Measurements from ENCODE around the gene SVOPL.

The SVOPL gene

GRCh38 chr7:138564365-138564764 is 136.8 kb downstream of the SVOPL start:
- DNase-seq, result no peak

GRCh38 chr7:138563808-138564207 is 137.4 kb downstream of the SVOPL start:
- ATAC-seq (no peak), DNase-seq (no peak)

More at GRCh38 chr7:138564365-138564764, 136.8 kb downstream of the SVOPL start:
- no peak for ATAC-seq

- no peak for ATAC-seq
- DNase-seq, result no peak
These were observed 141.7 kb downstream of the SVOPL start for GRCh38 chr7:138559448-138559847.

- DNase-seq, result no peak
- ATAC-seq, result no peak
These were observed 144.2 kb downstream of the SVOPL start for GRCh38 chr7:138556771-138557484.

GRCh38 chr7:138555684-138556083 is 145.5 kb downstream of the SVOPL start:
- no peak for ATAC-seq
- DNase-seq, result no peak

- DNase-seq (no peak), ATAC-seq (no peak)
These were observed 146.5 kb downstream of the SVOPL start for GRCh38 chr7:138554674-138555073.

GRCh38 chr7:138553805-138554204 is 147.4 kb downstream of the SVOPL start:
- DNase-seq (no peak), ATAC-seq (no peak)

GRCh38 chr7:138551102-138551501 is 150.1 kb downstream of the SVOPL start:
- ATAC-seq, result no peak
- no peak for DNase-seq

- ATAC-seq, result no peak
- DNase-seq, result no peak
These were observed 150.8 kb downstream of the SVOPL start for GRCh38 chr7:138550337-138550736.

GRCh38 chr7:138549082-138549481 is 152.1 kb downstream of the SVOPL start:
- ATAC-seq, result no peak
- DNase-seq, result no peak

- DNase-seq (no peak), ATAC-seq (no peak)
These were observed 154.3 kb downstream of the SVOPL start for GRCh38 chr7:138546829-138547228.

- DNase-seq (no peak), ATAC-seq (no peak)
These were observed 155.0 kb downstream of the SVOPL start for GRCh38 chr7:138546064-138546619.

GRCh38 chr7:138545123-138545522 is 156.0 kb downstream of the SVOPL start:
- DNase-seq, result no peak
- ATAC-seq, result no peak
